ENCODE results near the gene SLC9A5.

The SLC9A5 gene

DNA sequence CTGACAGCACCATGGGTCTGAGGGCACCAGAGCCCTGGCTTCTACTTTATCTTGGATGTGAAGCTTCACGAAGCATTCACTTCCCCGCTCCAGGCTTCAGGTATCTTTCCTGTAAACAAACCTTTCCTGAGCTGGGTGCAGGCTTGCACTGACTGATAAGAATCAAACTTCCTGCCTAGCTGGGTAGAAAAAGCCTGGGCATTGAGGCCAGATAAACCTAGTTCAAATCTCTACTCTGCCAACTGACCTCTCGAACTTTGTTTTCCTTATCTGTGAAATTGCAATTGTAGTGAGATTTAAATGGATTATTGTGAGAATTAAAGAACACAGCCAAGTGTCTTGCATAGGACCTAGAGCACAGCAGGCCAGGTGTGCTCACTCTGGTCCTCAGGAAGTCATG is 24.8 kb upstream of the SLC9A5 start:
- no peak overlapping the region for H3K4me3 ChIP-seq (ENCODE audit: low read depth, low read length)
- no peak for DNase-seq (ENCODE audit: low read depth, low spot score)
- no peak for TF ChIP-seq CTCF (IDR thresholded peaks at IDR 0.05; ENCODE audit: insufficient read depth, low read length, missing control alignments)
- ChIA-PET CTCF (interaction anchor here (1.0 to 1.5 kb wide), 4 partner anchors 11 to 36 kb away, joined by 3 to 5 read pairs (median 3); partner anchors contain the start of gene ELMO3), POLR2A (interaction anchor here (0.6 to 1.3 kb wide), 3 partner anchors 14 to 22 kb away, joined by 3 to 4 read pairs (median 3); no protein-coding TSS in a partner anchor)

DNA sequence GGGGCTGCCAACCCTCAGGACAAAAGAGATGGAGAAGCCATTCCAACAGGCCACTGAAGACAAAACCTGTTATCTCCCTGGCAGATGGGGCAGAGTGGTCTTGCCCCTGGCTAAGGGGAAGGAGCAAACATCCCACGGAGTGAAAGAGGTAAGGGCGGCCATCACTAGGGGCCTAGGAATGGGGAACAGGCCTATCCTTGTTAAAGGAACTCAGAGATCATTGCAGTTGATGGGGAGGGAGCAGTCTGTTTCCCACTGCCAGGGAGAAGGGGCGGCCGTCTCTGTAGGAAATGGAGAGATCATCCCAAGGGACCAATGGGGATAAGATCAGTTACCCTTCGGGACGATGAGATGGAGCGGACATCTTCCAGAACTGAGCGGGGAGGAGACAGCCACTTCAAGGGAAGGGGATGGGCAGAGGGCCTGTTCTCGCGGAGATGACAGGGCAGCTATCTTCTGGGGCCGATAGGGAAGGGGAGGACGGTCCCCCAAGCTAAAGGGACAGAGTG is 22.4 kb upstream of the SLC9A5 start:
- no peak for DNase-seq (ENCODE audit: low read depth, low spot score)
- ChIA-PET CTCF (interaction anchor here (0.9 to 2.4 kb wide), 11 partner anchors 9 to 248 kb away, joined by 3 to 8 read pairs (median 3); partner anchors contain the start of genes FHOD1 and SLC9A5), POLR2A (interaction anchor here (0.6 to 4.3 kb wide), 11 partner anchors 8 to 108 kb away, joined by 3 to 20 read pairs (median 6); partner anchors contain the start of genes FHOD1 and SLC9A5)
- H3K4me3 ChIP-seq (ENCODE audit: low read depth, low read length): peak overlapping the region; percentile 98
- no peak for TF ChIP-seq CTCF (IDR thresholded peaks at IDR 0.05; ENCODE audit: insufficient read depth, low read length, missing control alignments)

- peak within 1 kb of the TSS; percentile 98 for H3K4me3 ChIP-seq (ENCODE audit: low read depth, low read length)
- CTCF ChIA-PET: interaction anchor here (0.9 to 2.4 kb wide), 16 partner anchors 9 to 249 kb away, joined by 3 to 8 read pairs (median 3); partner anchors contain the start of genes FHOD1, SLC9A5 and ZDHHC1
- peak; percentile 38 for TF ChIP-seq CTCF (IDR thresholded peaks at IDR 0.05; ENCODE audit: insufficient read depth, low read length, missing control alignments)
- POLR2A ChIA-PET: interaction anchor here (0.6 to 4.3 kb wide), 13 partner anchors 8 to 109 kb away, joined by 3 to 20 read pairs (median 3); partner anchors contain the start of genes FHOD1 and SLC9A5
- DNase-seq (ENCODE audit: low read depth, low spot score): peak; percentile 84
Observed at GRCh38 chr16:67226804-67227566, 21.8 kb upstream of the SLC9A5 start, which contains the start of gene TMEM208. Gene TMEM208, plus strand, starts transcription at chr16:67227130. Its CDS starts 89 bp downstream, at chr16:67227219.

GRCh38 chr16:67227567-67227921 is 21.2 kb upstream of the SLC9A5 start:
- peak overlapping the region; percentile 98 for H3K4me3 ChIP-seq (ENCODE audit: low read depth, low read length)
- TF ChIP-seq CTCF (IDR thresholded peaks at IDR 0.05; ENCODE audit: insufficient read depth, low read length, missing control alignments): no peak
- CTCF ChIA-PET: interaction anchor here (1.0 to 2.4 kb wide), 11 partner anchors 11 to 235 kb away, joined by 3 to 8 read pairs (median 4); partner anchors contain the start of genes FHOD1, SLC9A5 and ZDHHC1
- POLR2A ChIA-PET: interaction anchor here (1.1 to 4.3 kb wide), 7 partner anchors 9 to 23 kb away, joined by 3 to 20 read pairs (median 9); partner anchors contain the start of genes FHOD1 and SLC9A5
- no peak for DNase-seq (ENCODE audit: low read depth, low spot score)

DNA sequence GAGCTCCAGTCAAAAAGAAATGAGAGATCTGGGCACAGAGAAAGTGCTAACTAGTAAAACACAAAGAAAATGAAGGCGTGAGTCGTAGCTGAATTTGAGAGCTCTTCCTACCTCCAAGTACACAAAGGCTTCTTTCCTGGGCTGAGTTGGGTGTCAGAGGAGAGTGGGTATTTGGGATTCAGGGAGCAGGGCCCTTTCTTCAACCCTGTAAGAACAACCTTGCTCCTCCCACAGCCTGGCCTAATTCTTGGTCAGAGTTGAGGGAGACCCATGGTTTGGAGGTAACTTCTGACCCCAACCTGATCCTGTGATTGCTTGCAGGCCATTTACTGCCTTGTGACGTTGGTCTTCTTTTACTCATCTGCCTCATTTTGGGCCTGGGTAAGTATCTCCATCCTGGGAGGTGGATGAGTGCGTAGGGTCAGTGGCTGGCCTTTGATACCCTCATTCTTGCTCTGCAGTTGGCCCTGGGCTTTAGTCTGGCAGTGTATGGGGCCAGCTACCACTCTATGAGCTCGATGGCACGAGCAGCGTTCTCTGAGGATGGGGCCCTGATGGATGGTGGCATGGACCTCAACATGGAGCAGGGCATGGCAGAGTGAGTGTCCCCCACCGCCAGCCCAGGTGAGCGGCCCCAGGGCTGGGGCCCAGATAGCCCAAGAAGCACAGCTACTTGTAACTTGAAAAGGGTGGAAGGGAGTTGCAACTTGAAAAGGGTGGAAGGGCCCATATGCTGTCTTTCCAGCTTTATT is 20.6 kb upstream of the SLC9A5 start:
- peak overlapping the region; percentile 98 for H3K4me3 ChIP-seq (ENCODE audit: low read depth, low read length)
- CTCF ChIA-PET: interaction anchor here (1.0 to 2.4 kb wide), 7 partner anchors 12 to 188 kb away, joined by 3 to 8 read pairs (median 4); partner anchors contain the start of genes FHOD1, SLC9A5 and ZDHHC1
- POLR2A ChIA-PET: interaction anchor here (1.1 to 4.3 kb wide), 5 partner anchors 9 to 20 kb away, joined by 3 to 20 read pairs (median 7); partner anchors contain the start of genes FHOD1 and SLC9A5
- no peak for DNase-seq (ENCODE audit: low read depth, low spot score)
- no peak for TF ChIP-seq CTCF (IDR thresholded peaks at IDR 0.05; ENCODE audit: insufficient read depth, low read length, missing control alignments)

All from AG04449 (cell line).